Testis (tissue), 2 donors: Measurements from ENCODE around the gene THSD4.

Experiments used
- POLR2A ChIP-seq: fragments of 450-650 bp; IDR thresholded peaks from one replicate; pipeline ENCODE4 v1.6.1; 2017; ENCODE audit warnings: antibody characterized with exemption, mild to moderate bottlenecking, moderate library complexity
- TF ChIP-seq, protein P1 (sequence below), 3 experiments: fragments of 450-650 bp in 2 of 3; fragments of 200-600 bp in 1 of 3; sonication (generic) in 1 of 3; IDR thresholded peaks; one replicate each; pipeline ENCODE4 v1.5.1; 2016 to 2019; ENCODE audit warnings: antibody characterized with exemption in 3 of 3, mild to moderate bottlenecking in 2 of 3, moderate library complexity in 1 of 3

DNA sequence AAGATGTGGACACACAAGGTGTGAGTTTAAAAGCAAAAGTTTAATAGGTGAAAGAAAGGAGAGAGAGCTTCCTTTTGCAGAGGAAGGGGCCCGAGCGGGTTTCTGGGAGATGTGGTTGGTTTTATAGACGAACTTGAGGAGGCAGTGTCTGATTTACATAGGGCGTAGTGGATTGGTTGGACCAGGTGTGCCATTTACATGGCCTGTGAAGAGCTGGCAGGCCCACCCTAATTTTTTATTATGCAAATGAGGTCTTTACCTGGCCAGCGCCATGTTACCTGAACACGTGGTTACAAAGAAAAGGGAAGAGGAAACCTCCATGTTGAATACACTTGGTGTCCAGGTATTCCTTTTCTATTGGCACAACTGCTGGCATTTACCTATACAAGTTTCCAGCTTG, 42.8 kb upstream of the THSD4 start:
- no peak for TF ChIP-seq POLR2A
- TF ChIP-seq, protein P1, sequence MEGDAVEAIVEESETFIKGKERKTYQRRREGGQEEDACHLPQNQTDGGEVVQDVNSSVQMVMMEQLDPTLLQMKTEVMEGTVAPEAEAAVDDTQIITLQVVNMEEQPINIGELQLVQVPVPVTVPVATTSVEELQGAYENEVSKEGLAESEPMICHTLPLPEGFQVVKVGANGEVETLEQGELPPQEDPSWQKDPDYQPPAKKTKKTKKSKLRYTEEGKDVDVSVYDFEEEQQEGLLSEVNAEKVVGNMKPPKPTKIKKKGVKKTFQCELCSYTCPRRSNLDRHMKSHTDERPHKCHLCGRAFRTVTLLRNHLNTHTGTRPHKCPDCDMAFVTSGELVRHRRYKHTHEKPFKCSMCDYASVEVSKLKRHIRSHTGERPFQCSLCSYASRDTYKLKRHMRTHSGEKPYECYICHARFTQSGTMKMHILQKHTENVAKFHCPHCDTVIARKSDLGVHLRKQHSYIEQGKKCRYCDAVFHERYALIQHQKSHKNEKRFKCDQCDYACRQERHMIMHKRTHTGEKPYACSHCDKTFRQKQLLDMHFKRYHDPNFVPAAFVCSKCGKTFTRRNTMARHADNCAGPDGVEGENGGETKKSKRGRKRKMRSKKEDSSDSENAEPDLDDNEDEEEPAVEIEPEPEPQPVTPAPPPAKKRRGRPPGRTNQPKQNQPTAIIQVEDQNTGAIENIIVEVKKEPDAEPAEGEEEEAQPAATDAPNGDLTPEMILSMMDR (IDR thresholded peaks at IDR 0.05), result no peak
